GM19468 (cell line): ENCODE results near the gene MAMSTR.
"Not testable (repeated sequence)": the region's sequence is repeated elsewhere in the genome, so short reads cannot be mapped to it uniquely, and the experiment has no call there.

Experiments used
- ATAC-seq: cut with Tn5 transposase; IDR thresholded peaks from one replicate; pipeline ENCODE4 v1.9.1; 2021; ENCODE audit warnings: mild to moderate bottlenecking, moderate library complexity, moderate number of reproducible peaks; ENCODE audit not compliant: unreplicated experiment; ENCODE audit errors: extremely low read depth

MAMSTR gene, protein sequence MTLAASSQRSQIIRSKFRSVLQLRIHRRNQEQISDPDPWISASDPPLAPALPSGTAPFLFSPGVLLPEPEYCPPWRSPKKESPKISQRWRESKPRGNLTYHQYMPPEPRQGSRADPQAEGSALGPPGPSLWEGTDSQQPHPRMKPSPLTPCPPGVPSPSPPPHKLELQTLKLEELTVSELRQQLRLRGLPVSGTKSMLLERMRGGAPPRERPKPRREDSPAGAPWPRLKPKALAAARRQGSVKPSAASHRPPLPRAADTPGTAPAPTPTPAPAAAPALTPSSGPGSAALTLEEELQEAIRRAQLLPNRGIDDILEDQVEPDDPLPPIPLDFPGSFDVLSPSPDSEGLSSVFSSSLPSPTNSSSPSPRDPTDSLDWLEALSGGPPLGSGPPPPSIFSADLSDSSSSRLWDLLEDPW

DNA sequence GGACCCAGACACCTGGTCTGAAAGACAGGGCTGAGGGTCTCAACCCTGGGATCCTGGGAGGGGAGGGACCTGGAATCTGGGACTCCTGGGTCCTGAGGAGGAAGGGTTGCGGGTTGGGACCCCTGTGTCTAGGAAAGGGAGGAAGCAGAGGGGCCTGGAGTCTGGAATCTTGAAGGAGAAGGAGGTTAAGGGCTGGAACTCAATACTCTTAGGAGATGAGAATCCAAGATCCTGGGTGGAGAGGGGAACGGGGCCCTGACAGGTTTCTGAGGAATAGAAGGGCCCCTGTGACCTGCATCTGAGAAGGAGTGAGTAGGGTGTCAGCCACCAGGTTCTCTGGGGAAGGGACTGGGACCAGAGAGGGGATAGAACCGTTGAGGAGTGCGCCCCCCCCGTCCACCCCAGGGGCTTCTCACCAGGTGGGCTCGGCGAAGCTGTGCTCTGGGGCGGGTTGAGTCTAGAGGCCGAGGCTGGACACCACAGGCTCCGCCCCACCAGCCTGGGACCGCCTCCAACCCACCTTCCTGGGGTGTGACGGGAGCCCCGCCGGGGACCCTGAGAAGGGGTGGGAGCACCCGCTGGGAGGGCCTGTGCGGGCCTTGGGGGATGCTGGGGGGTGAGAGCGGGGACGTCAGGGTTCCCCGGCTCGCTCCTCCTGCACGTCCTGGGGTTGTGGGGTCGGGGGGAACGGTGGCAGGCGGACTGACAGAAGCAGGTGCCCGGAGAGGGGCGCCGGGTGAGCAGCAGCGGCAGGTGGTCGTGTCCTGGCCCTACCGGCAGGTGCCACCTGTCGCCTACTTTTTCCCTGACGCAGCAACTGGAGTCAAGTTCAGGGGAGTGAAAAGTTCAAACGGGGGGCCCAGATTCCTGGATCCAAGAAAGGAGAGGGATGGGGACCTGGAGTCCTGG is at the start of gene MAMSTR:
TSS of gene MAMSTR (minus strand) at position 463 of the 909 bp plus-strand sequence. CDS start 694 bp downstream, outside the sequence.
- no peak for ATAC-seq

DNA sequence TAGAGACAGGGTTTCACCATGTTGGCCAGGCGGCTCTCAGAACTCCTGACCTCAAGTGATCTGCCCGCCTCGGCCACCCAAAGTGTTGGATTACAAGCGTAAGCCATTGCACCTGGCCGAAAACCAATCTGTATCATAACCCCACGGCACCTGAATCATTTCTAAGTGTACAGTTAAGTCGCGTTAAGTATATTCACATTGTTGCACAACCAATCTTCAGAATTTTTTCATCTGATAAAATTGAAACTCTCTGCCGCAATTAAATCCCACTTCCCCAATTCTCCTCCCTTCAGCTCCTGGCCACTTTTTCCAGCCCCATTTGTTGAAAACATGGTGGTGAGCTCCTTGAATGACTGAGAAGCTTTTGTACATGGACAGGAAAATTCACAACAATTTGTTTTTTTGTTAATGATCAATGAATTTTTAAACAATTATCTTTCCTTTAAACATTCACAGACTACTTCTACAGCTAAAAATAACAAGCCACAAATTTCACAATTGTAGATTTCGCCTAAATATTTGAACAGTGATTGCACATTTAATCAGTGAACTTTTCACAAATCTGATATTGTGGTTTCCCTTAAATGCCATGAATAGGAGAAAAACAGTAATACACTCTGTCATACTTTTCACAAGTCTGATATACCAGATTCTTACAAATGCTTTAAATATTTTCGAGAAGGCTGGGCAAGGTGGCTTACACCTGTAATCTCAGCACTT is 49.6 kb upstream of the MAMSTR start:
- no peak for ATAC-seq

DNA sequence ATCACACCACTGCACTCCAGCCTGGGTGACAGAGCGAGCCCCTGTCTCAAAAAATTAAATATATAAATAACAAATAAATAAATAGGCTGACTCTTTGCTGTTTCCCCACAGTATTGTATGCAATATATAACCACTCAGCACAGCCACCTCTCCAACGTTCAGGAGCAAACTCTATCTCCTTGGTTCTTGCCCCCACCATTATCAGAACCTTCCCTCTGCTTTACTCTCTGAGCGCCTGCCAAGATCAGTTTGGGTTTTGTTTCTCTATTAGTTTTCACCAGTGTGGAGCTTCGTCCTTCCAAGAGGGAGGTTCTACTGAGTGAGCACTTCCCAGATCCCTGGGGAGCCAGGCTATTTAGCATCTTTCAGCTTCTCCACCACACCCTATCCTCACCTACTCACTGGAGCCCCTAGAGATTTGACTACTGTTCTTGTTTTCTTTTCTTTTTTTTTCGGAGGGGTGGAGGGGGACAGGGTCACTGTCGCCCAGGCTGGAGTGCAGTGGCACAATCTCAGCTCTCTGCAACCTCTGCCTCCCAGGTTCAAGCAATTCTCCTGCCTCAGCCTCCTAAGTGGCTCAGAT is 48.7 kb upstream of the MAMSTR start:
- ATAC-seq = not testable (repeated sequence)

DNA sequence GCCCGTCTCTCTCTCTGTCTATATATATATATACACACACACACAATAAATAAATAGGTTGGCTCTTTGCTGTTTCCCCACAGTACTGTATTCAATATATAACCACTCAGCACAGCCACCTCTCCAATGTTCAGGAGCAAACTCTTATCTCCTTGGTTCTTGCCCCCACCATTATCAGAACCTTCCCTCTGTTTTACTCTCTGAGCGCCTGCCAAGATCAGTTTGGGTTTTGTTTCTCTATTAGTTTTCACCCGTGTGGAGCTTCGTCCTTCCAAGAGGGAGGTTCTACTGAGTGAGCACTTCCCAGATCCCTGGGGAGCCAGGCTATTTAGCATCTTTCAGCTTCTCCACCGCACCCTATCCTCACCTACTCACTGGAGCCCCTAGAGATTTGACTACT is 46.3 kb upstream of the MAMSTR start:
- ATAC-seq = not testable (repeated sequence)

DNA sequence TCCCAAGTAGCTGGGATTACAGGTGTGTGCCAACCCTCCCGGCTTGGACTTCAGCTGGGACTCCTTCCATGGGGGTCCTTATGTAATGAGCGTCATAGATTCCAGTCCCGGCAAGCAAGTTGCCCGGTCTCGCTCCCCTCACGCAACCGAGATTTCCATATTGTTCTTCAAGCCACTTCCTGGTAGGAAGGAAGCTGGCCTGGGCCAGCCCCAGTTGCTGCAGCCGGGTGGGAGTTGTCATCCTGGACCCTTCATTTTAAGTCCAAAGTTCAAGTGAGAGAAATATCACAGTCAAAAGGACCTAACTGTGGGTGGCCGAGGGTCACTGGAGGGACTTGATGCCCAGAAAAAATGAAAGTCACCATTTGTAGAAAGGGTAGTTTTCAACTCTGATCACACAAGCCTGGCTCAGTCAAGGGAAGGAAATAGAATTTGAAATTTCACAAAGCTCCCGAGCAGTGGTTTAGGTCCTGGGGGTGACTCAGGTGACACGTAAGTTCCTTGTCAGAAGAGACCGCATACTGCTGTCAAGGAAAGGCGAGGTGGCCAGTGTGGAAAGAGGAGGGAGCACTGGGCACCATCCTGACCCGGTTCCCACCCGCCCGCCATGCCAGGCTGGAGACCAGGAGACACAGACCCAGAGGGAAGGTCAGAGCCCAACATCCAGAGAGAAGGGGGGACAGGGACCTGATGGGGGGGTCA is 41.1 kb upstream of the MAMSTR start:
- ATAC-seq = no peak

DNA sequence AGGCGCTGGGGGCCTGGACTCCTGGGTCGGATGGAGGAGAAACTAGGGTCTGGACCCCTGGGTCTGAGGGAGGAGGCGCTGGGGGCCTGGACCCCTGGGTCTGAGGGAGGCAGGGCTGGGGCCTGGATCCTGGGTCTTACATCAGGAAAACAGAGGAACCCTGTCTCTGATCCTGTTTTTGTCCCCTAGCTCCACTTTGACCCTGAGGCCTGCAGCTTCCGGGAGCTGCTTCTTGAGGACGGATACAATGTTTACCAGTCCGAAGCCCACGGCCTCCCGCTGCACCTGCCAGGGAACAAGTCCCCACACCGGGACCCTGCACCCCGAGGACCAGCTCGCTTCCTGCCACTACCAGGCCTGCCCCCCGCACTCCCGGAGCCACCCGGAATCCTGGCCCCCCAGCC is 38.2 kb upstream of the MAMSTR start:
- no peak for ATAC-seq

DNA sequence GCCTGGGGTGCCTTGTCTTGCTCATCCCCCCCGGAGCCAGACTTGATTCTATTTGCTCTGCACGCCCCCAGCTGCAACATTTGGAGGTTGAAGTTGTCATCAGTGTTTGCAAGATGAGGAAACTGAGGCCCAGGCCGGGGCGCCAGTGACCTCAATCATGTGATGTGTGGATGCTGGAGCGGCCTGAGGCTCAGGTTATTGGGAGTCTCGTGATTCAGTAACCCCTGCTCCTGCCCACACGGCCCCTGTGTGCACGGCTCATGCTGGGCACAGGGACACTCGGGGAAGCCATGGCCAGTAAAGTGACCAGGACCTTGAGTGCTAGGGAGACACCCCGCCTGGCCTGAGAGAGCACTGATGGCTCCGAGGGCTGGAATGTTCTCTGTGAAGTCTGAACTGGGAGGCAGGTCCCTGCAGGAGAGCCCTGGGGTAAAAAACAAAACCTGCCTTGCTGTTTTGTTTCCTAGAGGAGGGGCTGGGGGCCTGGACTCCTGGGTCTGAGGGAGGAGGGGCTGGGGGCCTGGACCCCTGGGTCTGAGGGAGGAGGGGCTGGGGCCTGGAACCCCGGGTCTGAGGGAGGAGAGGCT is 37.7 kb upstream of the MAMSTR start:
- no peak for ATAC-seq

DNA sequence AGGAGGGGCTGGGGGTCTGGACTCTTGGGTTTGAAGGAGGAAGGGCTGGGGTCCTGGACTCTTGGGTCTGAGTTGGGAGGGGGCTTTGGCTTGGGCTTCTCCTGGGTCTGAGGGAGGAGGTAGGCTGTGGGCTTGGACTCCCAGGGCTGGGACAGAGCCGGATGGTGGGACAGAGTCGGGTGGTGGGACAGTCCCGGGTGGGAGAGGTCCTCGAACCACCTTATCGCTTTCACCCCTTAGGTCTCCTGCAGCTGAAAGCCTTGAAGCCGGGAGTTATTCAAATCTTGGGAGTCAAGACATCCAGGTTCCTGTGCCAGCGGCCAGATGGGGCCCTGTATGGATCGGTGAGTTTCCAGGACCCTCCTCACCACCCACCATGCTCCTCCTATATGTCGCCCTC is 37.2 kb upstream of the MAMSTR start:
- no peak for ATAC-seq

DNA sequence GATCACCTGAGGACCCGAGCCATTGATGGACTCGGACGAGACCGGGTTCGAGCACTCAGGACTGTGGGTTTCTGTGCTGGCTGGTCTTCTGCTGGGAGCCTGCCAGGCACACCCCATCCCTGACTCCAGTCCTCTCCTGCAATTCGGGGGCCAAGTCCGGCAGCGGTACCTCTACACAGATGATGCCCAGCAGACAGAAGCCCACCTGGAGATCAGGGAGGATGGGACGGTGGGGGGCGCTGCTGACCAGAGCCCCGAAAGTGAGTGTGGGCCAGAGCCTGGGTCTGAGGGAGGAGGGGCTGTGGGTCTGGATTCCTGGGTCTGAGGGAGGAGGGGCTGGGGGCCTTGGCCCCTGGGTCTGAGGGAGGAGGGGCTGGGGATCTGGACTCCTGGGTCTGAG is 36.7 kb upstream of the MAMSTR start:
- ATAC-seq = no peak

DNA sequence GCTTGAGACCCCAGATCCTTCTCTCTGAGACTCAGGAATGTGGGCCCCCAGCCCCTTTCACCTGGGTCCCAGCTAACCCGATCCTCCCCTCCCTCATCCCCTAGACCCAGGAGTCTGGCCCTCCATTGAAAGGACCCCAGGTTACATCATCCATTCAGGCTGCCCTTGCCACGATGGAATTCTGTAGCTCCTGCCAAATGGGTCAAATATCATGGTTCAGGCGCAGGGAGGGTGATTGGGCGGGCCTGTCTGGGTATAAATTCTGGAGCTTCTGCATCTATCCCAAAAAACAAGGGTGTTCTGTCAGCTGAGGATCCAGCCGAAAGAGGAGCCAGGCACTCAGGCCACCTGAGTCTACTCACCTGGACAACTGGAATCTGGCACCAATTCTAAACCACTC is 36.3 kb upstream of the MAMSTR start:
- ATAC-seq = no peak

DNA sequence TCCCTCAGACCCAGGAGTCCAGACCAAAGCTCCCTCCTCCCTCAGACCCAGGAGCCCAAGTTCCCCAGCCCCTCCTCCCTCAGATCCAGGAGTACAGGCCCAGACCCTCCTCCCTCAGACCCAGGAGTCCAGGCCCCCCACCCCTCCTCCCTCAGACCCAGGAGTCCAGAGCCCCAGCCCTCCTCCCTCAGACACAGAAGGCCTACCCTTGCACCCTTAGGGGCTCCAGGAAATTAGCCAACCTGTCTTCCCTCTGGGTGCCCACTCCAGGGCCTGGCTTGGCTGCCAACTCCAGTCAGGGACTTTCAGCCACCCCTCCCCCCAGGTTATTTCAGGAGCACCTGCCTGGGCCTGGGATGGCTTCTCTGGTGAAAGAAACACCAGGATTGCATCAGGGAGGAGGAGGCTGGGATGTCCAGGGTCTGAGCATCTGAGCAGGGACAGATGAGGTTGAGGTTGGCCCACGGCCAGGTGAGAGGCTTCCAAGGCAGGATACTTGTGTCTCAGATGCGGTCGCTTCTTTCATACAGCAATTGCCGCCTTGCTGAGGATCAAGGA is 35.6 kb upstream of the MAMSTR start, which contains the start of gene FGF21:
TSS of gene FGF21 (plus strand) at position 441 of the 558 bp plus-strand sequence. CDS start 713 bp downstream, outside the sequence.
- ATAC-seq = no peak

DNA sequence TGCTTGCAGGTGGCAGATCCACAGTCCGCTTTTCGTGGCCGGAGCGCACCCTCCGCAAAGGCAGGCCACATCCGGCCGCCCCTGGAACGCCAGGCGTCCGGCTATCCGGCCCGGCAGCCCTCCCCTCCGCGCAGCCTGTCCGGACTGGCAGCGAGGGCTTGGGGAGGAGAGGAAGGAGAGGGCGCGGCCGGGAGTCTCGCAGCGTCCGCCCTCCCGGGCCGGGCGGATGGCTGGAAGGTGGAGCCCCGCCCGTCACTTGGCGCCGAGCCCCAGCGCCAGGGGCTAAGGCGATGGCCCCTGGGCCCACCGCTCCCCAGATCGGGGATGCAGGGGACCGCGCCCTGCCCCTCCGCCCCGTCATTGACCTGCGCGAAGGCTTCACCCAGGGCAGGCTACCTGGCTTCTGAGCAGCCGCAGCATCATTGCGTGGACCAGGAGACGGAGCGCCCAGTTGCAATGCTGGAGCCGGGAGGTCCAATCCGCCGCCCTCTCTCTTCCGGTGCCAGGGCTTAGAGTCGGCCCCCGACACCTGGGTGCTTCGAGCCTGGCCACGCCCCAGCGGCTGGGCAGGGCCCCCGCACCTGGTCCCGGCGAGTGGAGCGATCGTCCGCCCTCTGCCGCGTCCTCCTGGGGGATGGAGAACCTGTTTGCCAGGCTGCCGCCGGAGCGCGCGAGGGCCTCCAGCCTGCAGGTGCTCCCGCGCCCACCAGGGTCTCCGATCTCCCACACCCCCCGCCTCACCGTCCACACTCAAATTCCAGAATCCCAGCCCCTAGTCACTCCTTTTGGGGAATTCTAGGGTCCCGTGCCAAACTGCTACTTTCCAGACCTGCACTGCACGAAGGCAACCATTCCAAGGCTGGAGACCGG is 33.2 kb upstream of the MAMSTR start, which contains the start of gene FUT1:
TSS of gene FUT1 (minus strand) at position 146 of the 870 bp plus-strand sequence. CDS start 1,360 bp downstream, outside the sequence.
- no peak for ATAC-seq

DNA sequence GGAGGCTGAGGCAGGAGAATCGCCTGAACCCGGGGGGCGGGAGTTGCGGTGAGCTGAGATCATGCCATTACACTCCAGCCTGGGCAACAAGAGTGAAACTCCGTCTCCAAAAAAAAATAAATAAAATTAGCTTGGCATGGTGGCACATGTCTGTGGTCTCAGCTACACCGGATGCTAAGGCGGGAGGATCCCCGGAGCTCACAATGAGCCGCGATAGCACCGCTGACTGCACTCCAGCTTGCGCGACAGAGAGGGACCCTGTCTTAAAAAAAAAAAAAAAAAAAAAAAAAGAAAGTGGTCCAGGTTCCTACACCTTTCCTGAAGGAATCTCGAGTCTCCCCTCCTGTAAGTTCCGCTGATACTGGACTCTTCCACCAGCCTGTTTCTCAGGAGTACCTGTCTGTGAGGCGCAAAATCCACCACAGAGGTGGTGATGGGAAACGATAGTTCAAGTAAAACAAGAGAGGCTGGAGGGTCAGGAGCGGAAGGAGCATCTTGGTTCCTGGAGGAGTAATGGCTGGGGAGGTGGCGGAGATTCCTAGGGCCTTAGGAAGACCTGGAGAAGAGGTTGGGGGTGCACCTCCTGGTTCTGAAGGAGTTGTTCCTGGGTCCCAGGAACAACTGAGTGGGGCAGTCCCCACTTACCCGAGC is 32.4 kb upstream of the MAMSTR start:
- ATAC-seq = no peak

DNA sequence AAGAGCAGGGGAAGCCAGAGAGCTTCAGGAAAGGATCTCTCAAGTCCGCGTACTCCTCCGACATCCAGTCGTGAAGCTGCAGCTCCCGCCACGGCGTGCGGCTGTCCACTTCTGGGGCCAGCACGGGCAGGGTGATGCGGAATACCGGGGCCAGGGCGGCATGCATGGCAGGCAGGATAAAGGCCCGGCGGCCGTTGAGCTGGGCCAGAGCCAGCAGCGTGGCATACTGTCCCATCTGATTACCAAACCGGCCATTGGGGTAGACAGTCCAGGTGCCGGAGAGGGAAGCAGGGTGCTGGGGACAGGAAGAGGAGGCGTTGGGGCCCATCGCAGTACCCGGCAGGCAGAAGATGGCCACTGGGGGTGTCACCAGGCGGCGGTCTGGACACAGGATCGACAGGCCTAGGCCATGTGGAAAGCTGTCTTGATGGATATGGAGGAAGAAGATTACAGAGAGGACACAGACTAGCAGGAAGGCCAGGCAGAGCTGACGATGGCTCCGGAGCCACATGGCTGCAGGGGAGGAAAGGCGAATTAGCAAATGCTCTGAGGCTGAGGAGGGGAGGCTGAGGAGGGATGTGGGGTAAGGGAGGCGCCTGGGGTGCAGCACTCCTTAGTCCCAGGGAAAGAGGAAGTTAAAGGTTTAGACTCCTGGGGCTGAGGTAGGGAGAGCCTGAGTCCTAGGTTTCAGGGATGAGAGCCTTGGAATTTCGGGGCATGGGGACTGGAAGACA is 31.4 kb upstream of the MAMSTR start:
- no peak for ATAC-seq

DNA sequence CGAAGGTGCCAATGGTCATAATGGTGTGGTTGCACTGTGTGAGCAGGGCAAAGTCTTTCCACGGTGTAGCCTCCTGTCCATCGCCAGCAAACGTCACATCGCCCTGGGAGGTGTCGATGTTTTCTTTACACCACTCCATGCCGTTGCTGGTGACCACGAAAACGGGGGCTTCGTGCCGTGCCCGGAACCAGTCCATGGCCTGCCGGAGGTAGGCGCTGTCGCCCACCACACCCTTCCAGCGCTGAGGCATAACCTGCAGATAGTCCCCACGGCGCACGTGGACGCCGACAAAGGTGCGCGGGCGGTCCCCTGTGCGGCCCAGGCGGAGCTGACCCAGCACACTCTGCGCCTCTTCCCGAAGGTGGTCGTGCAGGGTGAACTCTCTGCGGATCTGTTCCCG is 30.8 kb upstream of the MAMSTR start:
- ATAC-seq = no peak

DNA sequence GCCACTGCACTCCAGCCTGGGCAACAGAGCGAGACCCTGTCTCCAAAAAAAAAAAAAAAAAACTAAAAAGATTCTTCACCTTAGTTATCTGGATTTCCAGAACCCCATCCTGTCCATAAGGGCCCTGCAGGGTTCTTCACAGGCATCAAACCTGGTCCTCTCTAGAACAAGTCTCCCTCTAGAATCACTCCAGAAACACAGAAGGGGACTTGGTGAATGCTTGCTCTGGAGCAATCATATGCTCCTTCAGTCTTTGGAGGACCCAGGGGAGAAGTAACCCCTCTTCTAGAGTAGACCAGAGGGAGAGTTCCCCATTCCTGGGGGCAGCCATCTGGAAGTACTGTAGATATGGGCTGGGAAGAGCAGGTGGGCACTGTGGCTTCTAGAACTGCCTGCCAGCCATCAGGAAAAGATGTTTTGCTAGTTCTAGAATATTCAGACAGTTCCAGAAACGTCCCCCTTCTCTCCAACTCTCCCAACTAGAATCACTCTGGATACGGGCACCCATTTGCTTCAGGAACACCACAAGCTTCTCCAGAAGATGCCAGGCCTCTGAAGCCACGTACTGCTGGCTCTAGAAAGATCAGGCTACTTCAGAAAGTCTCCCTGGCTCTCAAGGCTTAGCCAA is 30.2 kb upstream of the MAMSTR start:
- ATAC-seq = no peak
